GM12892 (cell line): ENCODE results near the gene GLUD2.

ENCODE experiments used
- POLR2A ChIP-seq: IDR thresholded peaks from 2 replicates; pipeline ENCODE4 v1.6.1; 2011; ENCODE audit warnings: low read depth, low read length, control low read depth
- POLR2AphosphoS5 ChIP-seq: IDR thresholded peaks from 2 replicates; pipeline ENCODE4 v1.6.1; 2011; ENCODE audit warnings: low read depth, low read length, control low read depth
- TAF1 ChIP-seq: IDR thresholded peaks from 2 replicates; pipeline ENCODE4 v1.6.1; 2011; ENCODE audit warnings: low read depth, mild to moderate bottlenecking, control low read depth, low read length, borderline replicate concordance

GRCh38 chrX:121085612-121086010, 38.2 kb downstream of the GLUD2 start:
- no peak for TF ChIP-seq POLR2A
- no peak for TF ChIP-seq POLR2AphosphoS5
- no peak for TF ChIP-seq TAF1
